Measurements from ENCODE around the gene C19orf85.
"Not testable (repeated sequence)": the region's sequence is repeated elsewhere in the genome, so short reads cannot be mapped to it uniquely, and the experiment has no call there.

C19orf85 gene

GRCh38 chr19:55464662-55465054, at the start of gene C19orf85:
TSS of gene C19orf85 (minus strand) at chr19:55464751. CDS start at chr19:55464554, 197 bp downstream.
- no peaks in the 10 kb centered on the region for H3K36me3 ChIP-seq (ENCODE audit: insufficient read depth, low read length)
- H3K27ac ChIP-seq (ENCODE audit: low read depth, low read length), result no peak within 1 kb of the TSS
- no peak within 1 kb of the TSS for H3K4me3 ChIP-seq (ENCODE audit: low read depth in 1 of 2, low read length in 2 of 2)
- H3K4me1 ChIP-seq (ENCODE audit: insufficient read depth, low read length), result peaks cover 13% of the 10 kb centered on the region
- H3K9ac ChIP-seq (ENCODE audit: low read length), result no peak within 1 kb of the TSS
- no peaks in the 10 kb centered on the region for H3K9me3 ChIP-seq (ENCODE audit: low read length)
- no peaks in the 10 kb centered on the region for H3K27me3 ChIP-seq (ENCODE audit: control insufficient read depth in 1 of 2, insufficient read depth in 2 of 2, low read length in 2 of 2)

GRCh38 chr19:55508120-55508519, 43.6 kb upstream of the C19orf85 start:
- Histone ChIP-seq H3K36me3 (ENCODE audit: insufficient read depth, low read length) (peaks cover 4% of the 10 kb centered on the region), H3K4me1 (ENCODE audit: insufficient read depth, low read length) (no peaks in the 10 kb centered on the region), H3K9me3 (ENCODE audit: low read length) (no peaks in the 10 kb centered on the region), H3K27ac (ENCODE audit: low read depth, low read length) (no peak overlapping the region), H3K4me3 (ENCODE audit: low read depth in 1 of 2, low read length in 2 of 2) (no peak overlapping the region), H3K27me3 (ENCODE audit: control insufficient read depth in 1 of 2, insufficient read depth in 2 of 2, low read length in 2 of 2) (no peaks in the 10 kb centered on the region), H3K9ac (ENCODE audit: low read length) (no peak overlapping the region)

- no peaks in the 10 kb centered on the region for H3K9me3 ChIP-seq (ENCODE audit: low read length)
Measured at GRCh38 chr19:55504981-55505380, 40.4 kb upstream of the C19orf85 start.

GRCh38 chr19:55504252-55504603, 39.7 kb upstream of the C19orf85 start:
- Histone ChIP-seq H3K9ac (ENCODE audit: low read length) (no peak overlapping the region), H3K4me1 (ENCODE audit: insufficient read depth, low read length) (peaks cover 5% of the 10 kb centered on the region), H3K27ac (ENCODE audit: low read depth, low read length) (no peak overlapping the region), H3K4me3 (ENCODE audit: low read depth in 1 of 2, low read length in 2 of 2) (peak overlapping the region; percentile 29 to 53), H3K9me3 (ENCODE audit: low read length) (no peaks in the 10 kb centered on the region), H3K27me3 (ENCODE audit: control insufficient read depth in 1 of 2, insufficient read depth in 2 of 2, low read length in 2 of 2) (no peaks in the 10 kb centered on the region), H3K36me3 (ENCODE audit: insufficient read depth, low read length) (peaks cover 26% of the 10 kb centered on the region)

More at GRCh38 chr19:55504981-55505380, 40.4 kb upstream of the C19orf85 start:
- Histone ChIP-seq H3K27ac (ENCODE audit: low read depth, low read length) (no peak overlapping the region), H3K9ac (ENCODE audit: low read length) (no peak overlapping the region), H3K4me3 (ENCODE audit: low read depth in 1 of 2, low read length in 2 of 2) (no peak overlapping the region), H3K36me3 (ENCODE audit: insufficient read depth, low read length) (peaks cover 19% of the 10 kb centered on the region), H3K4me1 (ENCODE audit: insufficient read depth, low read length) (no peaks in the 10 kb centered on the region), H3K27me3 (ENCODE audit: control insufficient read depth in 1 of 2, insufficient read depth in 2 of 2, low read length in 2 of 2) (no peaks in the 10 kb centered on the region)

GRCh38 chr19:55503502-55504251, 39.1 kb upstream of the C19orf85 start:
- no peak overlapping the region for H3K9ac ChIP-seq (ENCODE audit: low read length)
- H3K36me3 ChIP-seq (ENCODE audit: insufficient read depth, low read length), result peaks cover 31% of the 10 kb centered on the region
- H3K4me3 ChIP-seq (ENCODE audit: low read depth in 1 of 2, low read length in 2 of 2), result peak overlapping the region; percentile 29 to 53
- H3K27me3 ChIP-seq (ENCODE audit: control insufficient read depth in 1 of 2, insufficient read depth in 2 of 2, low read length in 2 of 2), result no peaks in the 10 kb centered on the region
- H3K9me3 ChIP-seq (ENCODE audit: low read length), result no peaks in the 10 kb centered on the region
- peak overlapping the region; percentile 59 for H3K27ac ChIP-seq (ENCODE audit: low read depth, low read length)
- H3K4me1 ChIP-seq (ENCODE audit: insufficient read depth, low read length), result peaks cover 10% of the 10 kb centered on the region

GRCh38 chr19:55503157-55503501, 38.6 kb upstream of the C19orf85 start:
- H3K27me3 ChIP-seq (ENCODE audit: control insufficient read depth in 1 of 2, insufficient read depth in 2 of 2, low read length in 2 of 2), result no peaks in the 10 kb centered on the region
- no peaks in the 10 kb centered on the region for H3K9me3 ChIP-seq (ENCODE audit: low read length)
- H3K9ac ChIP-seq (ENCODE audit: low read length), result no peak overlapping the region
- H3K36me3 ChIP-seq (ENCODE audit: insufficient read depth, low read length), result peaks cover 31% of the 10 kb centered on the region
- H3K4me1 ChIP-seq (ENCODE audit: insufficient read depth, low read length), result peaks cover 16% of the 10 kb centered on the region
- H3K27ac ChIP-seq (ENCODE audit: low read depth, low read length), result no peak overlapping the region
- H3K4me3 ChIP-seq (ENCODE audit: low read depth in 1 of 2, low read length in 2 of 2), result no peak overlapping the region

GRCh38 chr19:55502197-55502952, 37.8 kb upstream of the C19orf85 start:
- Histone ChIP-seq H3K27ac (ENCODE audit: low read depth, low read length) (no peak overlapping the region), H3K4me3 (ENCODE audit: low read depth in 1 of 2, low read length in 2 of 2) (no peak overlapping the region), H3K9ac (ENCODE audit: low read length) (no peak overlapping the region), H3K36me3 (ENCODE audit: insufficient read depth, low read length) (peaks cover 31% of the 10 kb centered on the region), H3K4me1 (ENCODE audit: insufficient read depth, low read length) (peaks cover 19% of the 10 kb centered on the region), H3K27me3 (ENCODE audit: control insufficient read depth in 1 of 2, insufficient read depth in 2 of 2, low read length in 2 of 2) (no peaks in the 10 kb centered on the region), H3K9me3 (ENCODE audit: low read length) (no peaks in the 10 kb centered on the region)

- Histone ChIP-seq H3K36me3 (ENCODE audit: insufficient read depth, low read length) (peaks cover 42% of the 10 kb centered on the region), H3K9ac (ENCODE audit: low read length) (no peak overlapping the region), H3K9me3 (ENCODE audit: low read length) (no peaks in the 10 kb centered on the region), H3K4me1 (ENCODE audit: insufficient read depth, low read length) (peaks cover 19% of the 10 kb centered on the region), H3K4me3 (ENCODE audit: low read depth in 1 of 2, low read length in 2 of 2) (no peak overlapping the region), H3K27ac (ENCODE audit: low read depth, low read length) (no peak overlapping the region), H3K27me3 (ENCODE audit: control insufficient read depth in 1 of 2, insufficient read depth in 2 of 2, low read length in 2 of 2) (no peaks in the 10 kb centered on the region)
Measured at GRCh38 chr19:55500368-55500952, 35.9 kb upstream of the C19orf85 start.

GRCh38 chr19:55498246-55498840, 33.8 kb upstream of the C19orf85 start:
- H3K27me3 ChIP-seq (ENCODE audit: control insufficient read depth in 1 of 2, insufficient read depth in 2 of 2, low read length in 2 of 2), result no peaks in the 10 kb centered on the region
- H3K4me3 ChIP-seq (ENCODE audit: low read depth in 1 of 2, low read length in 2 of 2), result no peak overlapping the region
- peak overlapping the region; percentile 55 for H3K27ac ChIP-seq (ENCODE audit: low read depth, low read length)
- peaks cover 19% of the 10 kb centered on the region for H3K4me1 ChIP-seq (ENCODE audit: insufficient read depth, low read length)
- H3K9me3 ChIP-seq (ENCODE audit: low read length), result no peaks in the 10 kb centered on the region
- H3K9ac ChIP-seq (ENCODE audit: low read length), result no peak overlapping the region
- peaks cover 45% of the 10 kb centered on the region for H3K36me3 ChIP-seq (ENCODE audit: insufficient read depth, low read length)

- Histone ChIP-seq H3K27me3 (ENCODE audit: control insufficient read depth in 1 of 2, insufficient read depth in 2 of 2, low read length in 2 of 2) (no peaks in the 10 kb centered on the region), H3K4me3 (ENCODE audit: low read depth in 1 of 2, low read length in 2 of 2) (no peak overlapping the region), H3K27ac (ENCODE audit: low read depth, low read length) (peak overlapping the region; percentile 22), H3K36me3 (ENCODE audit: insufficient read depth, low read length) (peaks cover 45% of the 10 kb centered on the region), H3K9me3 (ENCODE audit: low read length) (no peaks in the 10 kb centered on the region), H3K4me1 (ENCODE audit: insufficient read depth, low read length) (peaks cover 24% of the 10 kb centered on the region), H3K9ac (ENCODE audit: low read length) (no peak overlapping the region)
Measured at GRCh38 chr19:55497763-55498162, 33.2 kb upstream of the C19orf85 start.

- not testable (repeated sequence) for H3K9ac ChIP-seq (ENCODE audit: low read length); H3K4me3 ChIP-seq (ENCODE audit: low read depth in 1 of 2, low read length in 2 of 2); H3K27me3 ChIP-seq (ENCODE audit: control insufficient read depth in 1 of 2, insufficient read depth in 2 of 2, low read length in 2 of 2); H3K27ac ChIP-seq (ENCODE audit: low read depth, low read length); H3K9me3 ChIP-seq (ENCODE audit: low read length)
- H3K4me1 ChIP-seq (ENCODE audit: insufficient read depth, low read length), result peaks cover 33% of the 10 kb centered on the region
- peaks cover 44% of the 10 kb centered on the region for H3K36me3 ChIP-seq (ENCODE audit: insufficient read depth, low read length)
Measured at GRCh38 chr19:55496820-55497219, 32.3 kb upstream of the C19orf85 start.
